WI38 (cell line): Measurements from ENCODE around the gene HMGB3.
"Not testable (repeated sequence)": the region's sequence is repeated elsewhere in the genome, so short reads cannot be mapped to it uniquely, and the experiment has no call there.

Experiments
- H3K4me3 ChIP-seq: 2 replicates; pipeline ENCODE4 v1.5.1; 2011; ENCODE audit warnings: low read depth, mild to moderate bottlenecking, control low read depth, low read length
- TF ChIP-seq, protein P1 (sequence below): IDR thresholded peaks from 2 replicates; pipeline ENCODE4 v1.5.1; 2012; ENCODE audit warnings: low read depth, mild to moderate bottlenecking, control low read depth, low read length

HMGB3 gene

DNA sequence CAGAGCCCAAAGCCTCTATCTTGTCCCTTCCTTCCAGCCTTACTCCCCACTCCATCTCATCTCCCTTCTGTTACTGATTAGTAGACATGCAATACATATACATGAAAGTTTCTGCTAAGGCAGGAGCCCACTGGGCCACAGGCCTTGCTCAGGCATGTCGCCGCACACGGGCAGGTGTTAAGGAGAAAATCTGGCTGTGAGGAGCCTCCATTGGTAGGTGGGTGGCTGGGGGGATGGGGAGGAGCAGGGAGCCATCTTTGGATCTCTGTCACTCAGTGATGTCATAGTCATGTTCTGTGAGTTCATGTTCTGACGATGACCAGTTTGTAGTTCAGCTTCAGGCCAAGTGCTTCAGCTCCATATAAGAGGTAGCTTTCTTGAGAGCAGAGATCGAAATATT lies 2.9 kb upstream of the HMGB3 start:
- TF ChIP-seq, protein P1, sequence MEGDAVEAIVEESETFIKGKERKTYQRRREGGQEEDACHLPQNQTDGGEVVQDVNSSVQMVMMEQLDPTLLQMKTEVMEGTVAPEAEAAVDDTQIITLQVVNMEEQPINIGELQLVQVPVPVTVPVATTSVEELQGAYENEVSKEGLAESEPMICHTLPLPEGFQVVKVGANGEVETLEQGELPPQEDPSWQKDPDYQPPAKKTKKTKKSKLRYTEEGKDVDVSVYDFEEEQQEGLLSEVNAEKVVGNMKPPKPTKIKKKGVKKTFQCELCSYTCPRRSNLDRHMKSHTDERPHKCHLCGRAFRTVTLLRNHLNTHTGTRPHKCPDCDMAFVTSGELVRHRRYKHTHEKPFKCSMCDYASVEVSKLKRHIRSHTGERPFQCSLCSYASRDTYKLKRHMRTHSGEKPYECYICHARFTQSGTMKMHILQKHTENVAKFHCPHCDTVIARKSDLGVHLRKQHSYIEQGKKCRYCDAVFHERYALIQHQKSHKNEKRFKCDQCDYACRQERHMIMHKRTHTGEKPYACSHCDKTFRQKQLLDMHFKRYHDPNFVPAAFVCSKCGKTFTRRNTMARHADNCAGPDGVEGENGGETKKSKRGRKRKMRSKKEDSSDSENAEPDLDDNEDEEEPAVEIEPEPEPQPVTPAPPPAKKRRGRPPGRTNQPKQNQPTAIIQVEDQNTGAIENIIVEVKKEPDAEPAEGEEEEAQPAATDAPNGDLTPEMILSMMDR, result no peak
- H3K4me3 ChIP-seq, result no peak overlapping the region

DNA sequence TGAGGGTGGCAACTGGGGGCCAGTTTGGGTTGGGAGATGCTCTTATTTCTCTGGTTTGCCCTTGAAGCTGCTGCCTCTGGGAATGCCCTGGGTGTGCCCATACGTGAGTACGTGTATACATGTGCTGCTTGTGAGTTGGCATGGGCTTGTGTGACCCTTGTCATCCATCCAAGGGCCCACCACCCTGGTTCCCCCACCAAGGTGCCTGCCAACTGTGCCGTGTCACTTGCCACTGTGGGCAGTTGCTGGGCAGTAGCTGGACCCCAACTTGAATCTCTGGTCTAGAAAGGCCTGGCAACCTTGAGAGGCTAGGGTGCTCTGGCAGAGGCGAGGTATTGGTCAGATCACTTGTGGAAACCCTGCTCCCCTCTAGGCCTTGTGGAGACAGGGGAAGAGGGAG lies 2.4 kb upstream of the HMGB3 start:
- H3K4me3 ChIP-seq, result no peak overlapping the region
- TF ChIP-seq, protein P1, result no peak

DNA sequence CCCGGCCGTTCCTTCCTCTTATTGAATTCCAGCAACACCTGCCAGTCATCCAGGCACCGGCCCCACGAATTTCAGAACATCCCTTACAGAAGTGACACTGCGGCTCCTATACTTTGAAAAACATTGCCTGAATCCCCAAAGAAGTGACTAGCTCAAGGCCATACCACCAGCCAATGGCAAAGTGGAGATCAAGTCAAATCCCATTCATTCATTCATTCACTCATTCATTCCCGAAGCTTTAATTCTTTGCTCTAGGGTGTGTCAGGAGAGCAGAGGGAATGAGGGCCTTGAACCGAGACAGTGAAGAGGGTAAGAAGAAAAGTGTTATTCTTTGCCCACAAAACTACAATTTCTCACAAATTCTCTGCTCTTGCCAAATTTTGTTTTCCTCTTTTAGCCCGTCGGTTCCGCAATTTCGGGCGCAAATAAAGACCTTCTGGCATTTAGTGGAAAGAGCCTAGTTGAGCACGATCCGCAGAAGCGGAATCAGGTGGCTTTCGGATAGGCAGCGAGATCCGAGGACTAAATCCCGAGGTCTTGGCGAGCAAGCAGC lies 824 bp upstream of the HMGB3 start:
- peak overlapping the region; percentile 57 for H3K4me3 ChIP-seq
- TF ChIP-seq, protein P1, result no peak

DNA sequence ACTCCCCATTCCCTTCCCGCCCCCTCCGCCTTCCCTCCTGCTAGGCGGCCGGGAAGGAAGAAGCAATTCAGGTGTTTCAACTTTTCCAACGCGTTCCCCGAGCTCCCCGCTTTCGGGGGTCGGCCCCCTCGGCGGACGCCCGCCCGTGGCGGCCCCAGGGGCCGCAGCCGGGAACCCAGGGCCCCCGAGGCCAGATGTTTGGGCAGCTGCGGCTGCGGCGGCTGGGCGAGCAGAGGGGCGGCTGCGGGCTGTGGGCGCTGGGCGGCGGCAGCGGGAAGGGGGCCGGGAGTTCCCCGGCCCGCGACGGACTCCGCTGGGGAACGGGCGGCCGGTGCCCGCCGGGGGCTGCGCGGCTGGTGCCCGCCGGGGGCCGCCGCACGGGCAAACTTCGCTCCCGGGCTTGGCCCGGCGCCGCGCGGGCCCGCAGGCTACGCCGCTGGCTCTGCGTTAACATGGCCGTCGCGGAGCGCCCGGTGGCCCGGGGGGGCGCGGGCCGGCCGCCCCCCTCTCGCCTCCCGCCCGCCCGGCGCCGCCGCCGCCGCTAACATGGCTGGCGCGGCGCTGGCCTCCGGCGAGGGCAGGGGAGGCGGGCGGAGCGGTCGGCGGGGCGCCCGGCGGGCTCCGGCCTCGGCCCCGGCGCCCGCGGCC lies 510 bp downstream of the HMGB3 start:
- peak overlapping the region; percentile 60 for H3K4me3 ChIP-seq
- TF ChIP-seq, protein P1, result no peak

DNA sequence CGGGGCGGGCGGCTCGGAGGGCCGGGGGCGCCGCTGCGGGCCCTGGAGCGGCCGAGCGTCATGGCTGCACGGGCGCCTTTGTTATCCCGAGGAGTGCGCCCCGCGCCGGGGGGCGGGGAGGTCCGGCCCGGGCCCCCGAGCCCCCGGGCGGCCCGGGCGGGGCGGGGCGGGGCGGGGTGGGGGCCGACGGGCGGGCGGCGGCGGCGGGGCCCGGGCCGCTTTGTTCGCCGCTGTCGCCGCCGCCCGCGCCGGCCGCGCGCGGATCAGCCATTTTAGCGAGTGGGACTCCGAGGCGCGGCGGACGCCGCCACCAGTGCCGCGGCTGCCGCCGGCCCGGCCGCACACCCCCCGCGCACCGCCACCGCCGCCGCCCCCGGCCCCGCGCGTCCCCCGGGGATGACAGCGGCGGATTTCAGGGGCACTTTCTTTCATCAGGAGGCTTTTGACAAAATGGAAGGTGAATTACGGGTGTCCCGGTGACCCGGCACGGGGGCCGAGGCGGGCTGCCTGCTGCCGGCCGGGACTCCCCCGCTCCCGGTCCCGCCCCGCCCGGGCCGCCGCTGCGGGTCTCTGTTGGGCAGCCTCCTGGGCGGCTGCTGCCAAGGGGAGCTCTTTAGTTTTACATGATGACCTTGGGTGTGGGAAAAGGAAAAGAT lies 1.2 kb downstream of the HMGB3 start:
- peak overlapping the region; percentile 50 for H3K4me3 ChIP-seq
- TF ChIP-seq, protein P1, result no peak

DNA sequence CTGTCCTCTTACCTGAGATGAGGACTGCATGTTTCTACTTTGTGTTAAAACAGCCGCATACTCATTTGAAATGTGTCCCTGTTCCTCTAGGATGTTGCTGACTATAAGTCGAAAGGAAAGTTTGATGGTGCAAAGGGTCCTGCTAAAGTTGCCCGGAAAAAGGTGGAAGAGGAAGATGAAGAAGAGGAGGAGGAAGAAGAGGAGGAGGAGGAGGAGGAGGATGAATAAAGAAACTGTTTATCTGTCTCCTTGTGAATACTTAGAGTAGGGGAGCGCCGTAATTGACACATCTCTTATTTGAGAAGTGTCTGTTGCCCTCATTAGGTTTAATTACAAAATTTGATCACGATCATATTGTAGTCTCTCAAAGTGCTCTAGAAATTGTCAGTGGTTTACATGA lies 4.6 kb downstream of the HMGB3 start:
- not testable (repeated sequence) for H3K4me3 ChIP-seq

DNA sequence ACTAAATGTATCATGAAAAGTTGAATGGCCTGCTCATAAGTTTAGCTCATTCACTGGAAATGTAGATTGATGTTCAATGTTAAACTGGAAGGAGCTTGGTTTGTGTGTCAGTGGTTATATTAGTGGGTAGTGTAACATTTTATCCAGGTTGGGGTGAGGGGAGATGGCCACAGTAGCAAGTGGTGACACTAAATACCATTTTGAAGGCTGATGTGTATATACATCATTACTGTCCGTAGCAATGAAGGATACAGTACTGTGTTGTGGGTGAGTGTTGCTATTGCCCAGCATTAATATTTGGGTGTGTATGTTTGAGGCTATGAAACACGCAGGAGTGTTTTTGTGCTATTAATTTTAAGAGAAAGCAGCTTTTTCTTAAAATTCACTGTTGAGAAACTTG lies 6.3 kb downstream of the HMGB3 start:
- H3K4me3 ChIP-seq, result no peak overlapping the region
- TF ChIP-seq, protein P1, result no peak
